ENCODE results near the gene ZNF17. TPM values are rescaled to one million over a fixed set of nuclear protein-coding genes. Genes with fewer than 3 reads are reported as not detected.

ZNF17 gene
- 7.9 and 10.2 TPM in 2 replicates for total RNA-seq (2021; fragmentation: NEBNext Ultra II Directional; extraction: Animal tissue kit (Norgen Biotek cat#: 25700))
- 3.8 and 3.9 TPM in 2 replicates for polyA plus RNA-seq (2011; rRNA removed)
- 6.5 TPM for polyA plus RNA-seq (2011; cell fraction: cytosol; rRNA removed)
- 6.3 TPM for polyA plus RNA-seq (2011; cell fraction: nucleus; rRNA removed)
- polyA plus RNA-seq (2012, experiment 1 of 2): 4.2 to 6.3 TPM (median 5.8 TPM) in 4 replicates
- polyA plus RNA-seq (2012, experiment 2 of 2): 1.1 TPM
- 5.3 TPM for polyA plus RNA-seq (2013, experiment 1 of 2)
- 4.4 TPM for polyA plus RNA-seq (2013, experiment 2 of 2)
- 13.0 and 20.9 TPM in 2 replicates for polyA minus RNA-seq (2011; rRNA and poly(A)+ RNA removed)
- polyA minus RNA-seq (2011; cell fraction: cytosol; rRNA and poly(A)+ RNA removed): 4.9 TPM
- polyA minus RNA-seq (2011; cell fraction: nucleus; rRNA and poly(A)+ RNA removed): 18.9 TPM
- long read RNA-seq, experiment 1, transcript ZNF17-207 (1 exons, 2,750 nt): major isoform, 5 of 10 reads
- long read RNA-seq, experiment 1, partial matches to known transcripts: 0 of 10 reads
- long read RNA-seq, experiment 1, other reads (novel, unspliced or antisense): 0 of 10 reads
- long read RNA-seq, experiment 2, partial matches to known transcripts: 0 of 5 reads
- long read RNA-seq, experiment 2, other reads (novel, unspliced or antisense): 0 of 5 reads

DNA sequence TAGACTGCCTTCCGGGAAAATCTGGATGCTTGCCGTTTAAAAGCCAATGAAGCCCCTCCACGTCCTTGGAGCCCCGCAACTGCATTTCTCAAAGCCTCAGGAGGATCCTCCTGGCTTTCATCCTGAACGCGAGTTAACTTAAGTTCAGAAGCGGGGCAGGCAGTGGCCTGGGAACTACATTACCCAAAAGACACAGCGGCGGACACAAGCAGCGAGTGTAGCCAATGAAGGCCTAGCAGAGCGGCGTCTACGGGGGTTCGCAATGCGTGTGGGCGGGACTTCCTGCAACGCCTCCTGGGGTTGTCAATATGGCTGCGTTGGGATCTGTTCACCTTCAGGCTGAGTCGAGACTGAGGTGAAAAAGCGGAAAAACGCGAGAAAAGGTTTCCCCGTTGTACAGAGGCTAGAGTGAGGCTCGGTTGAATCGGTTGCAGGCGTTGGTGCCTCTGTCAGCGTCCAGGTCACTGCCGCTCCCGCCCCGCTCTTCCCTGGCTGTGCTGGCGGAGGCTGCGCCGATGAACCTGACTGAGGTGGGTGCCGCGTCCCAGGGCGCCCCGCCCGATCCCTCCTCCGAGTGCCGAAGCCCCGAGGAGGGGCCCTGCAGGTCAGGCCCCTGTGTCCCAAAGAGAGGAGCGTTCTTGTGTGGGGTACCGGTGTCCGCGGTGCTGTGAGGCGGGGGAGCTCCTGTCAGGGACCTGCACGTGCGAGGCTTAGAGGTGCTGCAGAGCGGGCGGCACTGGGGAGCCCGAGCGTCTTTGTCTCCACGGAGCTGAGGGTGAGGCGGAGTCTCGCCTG is at the start of gene ZNF17:
ZNF17 (plus strand) TSS at position 285 of the 795 bp plus-strand sequence. CDS start 2,455 bp downstream, outside the sequence.
- peaks cover 7% of the 10 kb centered on the region for H3K79me1 ChIP-seq (ENCODE audit: low read depth, low read length)
- no peak within 1 kb of the TSS for H3K23ac ChIP-seq (ENCODE audit: insufficient read length)
- H2BK20ac ChIP-seq (ENCODE audit: low read length): no peak within 1 kb of the TSS
- H4K5ac ChIP-seq (ENCODE audit: insufficient read length, low read depth, low read length): no peak within 1 kb of the TSS
- peak; percentile 99 for FAIRE-seq
- H3K18ac ChIP-seq (ENCODE audit: extremely low read depth, low read length): peak within 1 kb of the TSS; percentile 48; the same call in 1 of the 2 replicates
- ChIA-PET POLR2A (ENCODE audit: partially characterized antibody) (interaction anchor here (0.6 to 4.0 kb wide), 4 partner anchors 8 to 297 kb away, joined by 3 to 24 read pairs (median 6); partner anchors contain the start of gene ZNF749), CTCF (ENCODE audit: partially characterized antibody) (interaction anchor here (0.7 kb wide), 1 partner anchor 71 kb away, joined by 3 read pairs; no protein-coding TSS in a partner anchor)
- peak in 1 of 2 experiments; percentile 87 for DNase-seq (ENCODE audit: low read depth in 1 of 2, low spot score in 2 of 2)
- H2AK5ac ChIP-seq (ENCODE audit: low read depth, low read length): no peak within 1 kb of the TSS
- H3K4me1 ChIP-seq (replicated peaks in 1 of 4; ENCODE audit: control insufficient read depth in 3 of 4, insufficient read depth in 4 of 4, low read length in 3 of 4): no peaks in the 10 kb centered on the region; a peak in 1 of 7 replicates
- no peak within 1 kb of the TSS for H2BK5ac ChIP-seq (ENCODE audit: low read depth, low read length)
- H3K27ac ChIP-seq (ENCODE audit: low read depth, low read length): no peak within 1 kb of the TSS
- no peaks in the 10 kb centered on the region for H3K9me3 ChIP-seq (ENCODE audit: insufficient read depth in 2 of 2, low read depth in 1 of 2, low read length in 1 of 2)
- peak within 1 kb of the TSS; percentile 98 for H2AFZ ChIP-seq (ENCODE audit: low read length)
- no peak within 1 kb of the TSS for H4K91ac ChIP-seq (replicated peaks; ENCODE audit: insufficient read length, low read length)
- no peak within 1 kb of the TSS; the same call in 1 of the 2 replicates for H2BK12ac ChIP-seq (ENCODE audit: low read depth, low read length)
- H2BK120ac ChIP-seq (replicated peaks; ENCODE audit: low read depth, low read length): no peak within 1 kb of the TSS
- H3K56ac ChIP-seq (replicated peaks; ENCODE audit: insufficient read length, low read depth, low read length): peak within 1 kb of the TSS; percentile 25
- 3% methylated on average over 55 of the region's 55 CpGs; no CpG with 5 or more reads in 1 of the 2 experiments for WGBS, 2 experiments (ENCODE audit: extremely low coverage in 1 of 2, insufficient coverage in 1 of 2, insufficient read length in 1 of 2, insufficient replicate concordance in 2 of 2, low coverage in 1 of 2, low lambda C conversion rate in 2 of 2, missing lambda C conversion rate in 1 of 2)
- peak within 1 kb of the TSS; percentile 96 for H4K8ac ChIP-seq (ENCODE audit: extremely low read depth, insufficient read depth, low read length)
- H3K27me3 ChIP-seq (replicated peaks in 1 of 4; ENCODE audit: control insufficient read depth in 3 of 4, extremely low read depth in 1 of 4, insufficient read depth in 3 of 4, low read length in 3 of 4): no peaks in the 10 kb centered on the region; a peak in 1 of 7 replicates
- H2BK15ac ChIP-seq (ENCODE audit: low read length): no peak within 1 kb of the TSS
- H3K36me3 ChIP-seq (ENCODE audit: control insufficient read depth in 2 of 4, insufficient read depth in 4 of 4, low read length in 3 of 4): no peaks in the 10 kb centered on the region; a peak in 2 of 8 replicates
- H3K23me2 ChIP-seq (ENCODE audit: low read depth, low read length): peaks cover 8% of the 10 kb centered on the region; the same call in 1 of the 2 replicates
- peak within 1 kb of the TSS; percentile 56 to 75 for H3K4me2 ChIP-seq (ENCODE audit: insufficient read depth in 1 of 2, low read depth in 2 of 2, low read length in 2 of 2)
- peak within 1 kb of the TSS; percentile 55 to 86 (median 70) for H3K9ac ChIP-seq (replicated peaks in 1 of 4; ENCODE audit: extremely low read depth in 1 of 4, low read depth in 3 of 4, low read length in 3 of 4)
- H3K4ac ChIP-seq (replicated peaks; ENCODE audit: insufficient read length, low read depth, low read length): no peak within 1 kb of the TSS
- H3K14ac ChIP-seq (ENCODE audit: insufficient read length): no peak within 1 kb of the TSS
- H3K79me2 ChIP-seq (ENCODE audit: control insufficient read depth in 1 of 2, insufficient read depth in 2 of 2, low read length in 2 of 2): peaks cover 0 to 18% of the 10 kb centered on the region in 2 experiments; a peak in 2 of 4 replicates
- H4K20me1 ChIP-seq (replicated peaks in 1 of 2; ENCODE audit: control insufficient read depth in 1 of 2, insufficient read depth in 2 of 2, low read length in 2 of 2): peaks cover 0 to 3% of the 10 kb centered on the region in 2 experiments
- H3K4me3 ChIP-seq (ENCODE audit: extremely low read depth in 1 of 4, insufficient read depth in 2 of 4, low read depth in 3 of 4, low read length in 4 of 4): peak within 1 kb of the TSS; percentile 69 to 97 (median 92)
- peak; percentile 64 for TF ChIP-seq PHF8 (conservative IDR thresholded peaks at IDR 0.05; ENCODE audit: low read depth, low read length)
- TF ChIP-seq KDM4A (IDR thresholded peaks at IDR 0.05; ENCODE audit: low read depth, low read length, severe bottlenecking): peak; percentile 69
- TF ChIP-seq CTBP2 (IDR thresholded peaks at IDR 0.05; ENCODE audit: borderline replicate concordance, insufficient read depth, insufficient read length, low read length): no peak
- TF ChIP-seq GABPA (IDR thresholded peaks at IDR 0.05; ENCODE audit: borderline replicate concordance, insufficient read depth, low read length): peak; percentile 89
- peak; percentile 72 for TF ChIP-seq SAP30 (IDR thresholded peaks at IDR 0.05; ENCODE audit: insufficient read depth, insufficient replicate concordance, low read length)
- TF ChIP-seq TAF1 (IDR thresholded peaks at IDR 0.05; ENCODE audit: low read depth, low read length): peak; percentile 72
- TF ChIP-seq CREB1 (IDR thresholded peaks at IDR 0.05): peak; percentile 81
